Neuron (in vitro differentiated cells): ENCODE data around the gene TREX2.

ENCODE experiments used
- H2AFZ ChIP-seq: one replicate; pipeline ENCODE4 v1.6.1; 2013; ENCODE audit warnings: low read depth, mild to moderate bottlenecking, inconsistent platforms, low read length, moderate library complexity
- H3K27me3 ChIP-seq: one replicate; pipeline ENCODE4 v1.6.1; 2013; ENCODE audit warnings: low read length; ENCODE audit not compliant: insufficient read depth
- H3K36me3 ChIP-seq: one replicate; pipeline ENCODE4 v1.6.1; 2013; ENCODE audit warnings: low read length; ENCODE audit not compliant: insufficient read depth
- H3K4me1 ChIP-seq: one replicate; pipeline ENCODE4 v1.6.1; 2013; ENCODE audit warnings: low read length; ENCODE audit not compliant: insufficient read depth
- H3K4me3 ChIP-seq: 2 replicates; pipeline ENCODE4 v1.5.1; 2013; ENCODE audit warnings: mild to moderate bottlenecking, low read length, moderate library complexity
- H3K9me3 ChIP-seq: one replicate; pipeline ENCODE4 v1.6.1; 2013; ENCODE audit warnings: low read length

TREX2 gene

DNA sequence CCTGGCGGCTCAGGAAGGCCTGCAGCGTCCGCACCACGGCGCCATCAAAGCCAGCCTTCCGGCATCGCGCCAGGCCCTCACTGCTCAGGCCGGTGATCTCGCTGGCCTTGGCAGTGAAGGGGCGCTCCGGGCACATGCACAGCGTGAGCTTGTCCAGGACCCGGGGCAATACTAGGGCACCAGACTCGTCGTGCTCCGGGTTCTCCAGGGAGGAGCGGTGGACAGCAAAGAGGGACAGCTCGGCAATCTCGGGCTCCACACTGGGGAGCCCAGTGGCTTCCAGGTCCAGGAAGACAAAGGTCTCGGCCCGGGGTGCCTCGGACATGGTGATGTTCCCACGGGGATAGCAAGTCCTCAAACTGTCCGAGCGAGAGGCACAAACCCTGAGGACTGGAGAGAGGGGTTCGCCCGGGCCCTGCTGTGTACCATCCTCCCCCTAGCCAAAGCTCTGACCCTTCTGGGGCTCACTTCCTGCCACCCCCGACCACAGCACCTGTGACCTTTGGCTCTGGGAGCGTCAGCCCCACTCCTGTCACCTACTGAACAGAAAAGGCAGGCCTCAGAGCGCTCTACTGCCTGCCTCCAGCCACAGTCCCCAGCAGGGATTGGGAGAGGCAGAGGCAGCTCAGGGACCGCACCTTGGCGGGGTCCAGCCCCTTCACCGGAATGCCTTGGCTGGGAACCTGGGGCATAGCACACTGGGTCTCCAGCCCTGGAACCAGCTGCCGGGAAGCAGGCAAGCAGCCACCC, 575 bp downstream of the TREX2 start:
- Histone ChIP-seq H3K9me3 (no peaks in the 10 kb centered on the region), H2AFZ (no peak overlapping the region), H3K27me3 (peaks cover 4% of the 10 kb centered on the region), H3K4me3 (no peak overlapping the region), H3K36me3 (no peaks in the 10 kb centered on the region), H3K4me1 (no peaks in the 10 kb centered on the region)

DNA sequence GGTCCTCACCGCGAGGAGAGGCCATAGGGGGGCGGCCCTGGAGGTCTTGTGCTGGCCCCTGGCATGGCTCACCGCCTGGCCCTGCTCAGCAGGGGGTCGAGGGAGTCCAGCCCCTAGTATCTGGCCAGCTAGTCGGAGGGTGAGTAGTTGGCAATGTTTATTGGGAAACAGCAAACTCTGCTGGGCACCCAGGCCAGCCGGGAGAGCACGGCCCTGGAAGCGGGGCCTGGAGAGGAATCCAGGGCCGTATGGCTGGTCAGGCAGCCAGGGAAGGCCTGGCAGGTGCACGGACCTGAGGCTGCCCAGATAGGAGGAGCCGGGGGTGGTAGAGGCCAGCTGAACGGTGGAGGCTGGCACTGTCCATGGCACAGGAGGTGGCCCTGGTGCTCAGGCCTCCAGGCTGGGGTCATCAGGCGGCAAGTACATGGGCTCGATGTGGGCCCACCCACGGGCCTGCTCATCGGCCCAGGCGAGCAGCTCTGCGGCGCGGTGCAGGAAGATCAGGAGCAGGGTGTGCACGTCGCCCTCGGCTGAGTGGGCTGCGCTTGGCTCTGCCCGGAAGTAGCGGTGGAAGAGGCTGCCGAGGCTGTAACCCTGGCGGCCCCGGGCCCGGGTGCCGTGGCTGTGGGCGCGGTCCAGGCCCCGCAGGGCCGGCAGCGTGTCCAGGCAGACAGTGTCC, 1.4 kb downstream of the TREX2 start:
- Histone ChIP-seq H3K36me3 (no peaks in the 10 kb centered on the region), H3K27me3 (peaks cover 4% of the 10 kb centered on the region)

DNA sequence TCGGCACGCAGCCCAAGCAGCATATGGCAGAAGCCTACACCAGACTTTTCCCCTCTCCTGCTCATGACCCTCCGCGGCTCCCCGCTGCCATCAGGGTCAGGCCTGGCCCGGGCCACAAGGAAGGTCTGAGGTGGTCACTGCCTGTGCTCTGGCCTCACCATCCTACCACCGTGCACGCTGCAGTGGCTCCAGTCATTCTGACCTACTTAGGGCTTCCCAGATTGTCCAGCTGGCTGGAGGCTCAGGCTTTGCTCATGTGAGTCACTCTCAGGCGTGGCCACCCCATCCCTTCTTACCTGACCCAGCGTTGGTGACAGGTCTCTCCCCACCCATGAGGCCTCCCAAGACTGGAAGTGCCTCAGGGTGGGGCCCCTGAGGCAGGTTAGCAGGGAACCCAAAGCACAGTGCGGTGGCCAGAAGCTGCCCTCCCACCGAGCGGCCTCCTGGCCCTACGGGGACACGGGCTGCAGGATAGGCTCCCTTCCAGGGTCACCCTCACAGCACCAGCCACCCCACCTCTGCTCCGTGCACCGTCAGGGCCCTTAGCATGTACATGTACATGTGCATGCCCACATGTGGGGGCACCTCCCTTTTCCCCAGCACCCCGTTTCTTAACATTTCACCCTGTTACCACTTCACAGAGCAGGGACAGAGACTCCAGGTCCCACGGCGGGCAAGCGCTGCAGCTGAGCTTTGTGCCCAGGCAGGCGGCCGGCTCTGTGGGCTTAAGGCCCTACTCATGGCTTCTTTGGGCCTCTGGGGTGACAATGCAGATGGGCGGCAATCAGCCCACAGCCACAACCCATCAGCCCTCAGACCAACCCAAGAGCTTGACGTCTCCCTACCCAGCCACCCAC, 2.2 kb downstream of the TREX2 start:
- peaks cover 4% of the 10 kb centered on the region for H3K27me3 ChIP-seq
- no peak overlapping the region for H3K4me3 ChIP-seq
- H3K36me3 ChIP-seq, result no peaks in the 10 kb centered on the region

More for the DNA sequence above, 1.4 kb downstream of the TREX2 start:
- Histone ChIP-seq H3K4me1 (no peaks in the 10 kb centered on the region), H3K4me3 (no peak overlapping the region), H3K9me3 (no peaks in the 10 kb centered on the region), H2AFZ (no peak overlapping the region)

GRCh38 chrX:153442463-153442862, 3.4 kb downstream of the TREX2 start:
- H3K36me3 ChIP-seq, result no peaks in the 10 kb centered on the region
- no peaks in the 10 kb centered on the region for H3K9me3 ChIP-seq
- H3K27me3 ChIP-seq, result peaks cover 4% of the 10 kb centered on the region
- H3K4me3 ChIP-seq, result no peak overlapping the region
- H2AFZ ChIP-seq, result no peak overlapping the region
- no peaks in the 10 kb centered on the region for H3K4me1 ChIP-seq

More for the DNA sequence above, 2.2 kb downstream of the TREX2 start:
- Histone ChIP-seq H3K4me1 (no peaks in the 10 kb centered on the region), H3K9me3 (no peaks in the 10 kb centered on the region), H2AFZ (no peak overlapping the region)

GRCh38 chrX:153441981-153442380, 3.9 kb downstream of the TREX2 start:
- Histone ChIP-seq H3K9me3 (no peaks in the 10 kb centered on the region), H3K4me1 (no peaks in the 10 kb centered on the region), H3K27me3 (peaks cover 4% of the 10 kb centered on the region), H3K4me3 (no peak overlapping the region), H2AFZ (no peak overlapping the region), H3K36me3 (no peaks in the 10 kb centered on the region)

- no peaks in the 10 kb centered on the region for H3K4me1 ChIP-seq
- H3K27me3 ChIP-seq, result peaks cover 4% of the 10 kb centered on the region
- H2AFZ ChIP-seq, result no peak overlapping the region
- H3K36me3 ChIP-seq, result no peaks in the 10 kb centered on the region
- no peaks in the 10 kb centered on the region for H3K9me3 ChIP-seq
- no peak overlapping the region for H3K4me3 ChIP-seq
Measured at GRCh38 chrX:153441296-153441695, 4.6 kb downstream of the TREX2 start.

- Histone ChIP-seq H3K4me3 (no peak overlapping the region), H2AFZ (no peak overlapping the region), H3K36me3 (no peaks in the 10 kb centered on the region), H3K4me1 (no peaks in the 10 kb centered on the region), H3K9me3 (no peaks in the 10 kb centered on the region), H3K27me3 (peaks cover 4% of the 10 kb centered on the region)
Measured at GRCh38 chrX:153440556-153441135, 5.2 kb downstream of the TREX2 start.

DNA sequence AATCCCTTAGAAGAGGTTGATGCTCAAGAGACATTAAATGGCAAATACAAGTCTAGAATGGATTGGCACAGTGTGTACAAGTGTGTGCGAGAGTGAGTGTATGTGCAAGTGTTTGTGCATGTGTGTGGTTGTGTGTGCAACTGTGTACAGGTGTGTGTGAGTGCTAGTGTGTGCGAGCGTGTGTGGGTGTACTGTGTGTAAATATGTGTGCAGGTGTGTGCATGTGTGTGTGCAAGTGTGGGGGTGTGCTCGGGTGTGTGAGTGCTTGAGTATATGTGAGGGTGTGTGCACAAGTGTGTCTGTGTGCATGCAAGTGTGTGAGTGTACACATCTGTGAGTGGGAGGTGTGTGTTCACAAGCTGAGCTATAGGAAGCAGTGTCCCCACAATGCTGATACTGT, 5.9 kb downstream of the TREX2 start:
- no peak overlapping the region for H2AFZ ChIP-seq
- no peaks in the 10 kb centered on the region for H3K4me1 ChIP-seq
- no peaks in the 10 kb centered on the region for H3K36me3 ChIP-seq
- peaks cover 5% of the 10 kb centered on the region for H3K27me3 ChIP-seq
- no peak overlapping the region for H3K4me3 ChIP-seq
- H3K9me3 ChIP-seq, result no peaks in the 10 kb centered on the region

GRCh38 chrX:153438532-153438931, 7.3 kb downstream of the TREX2 start:
- Histone ChIP-seq H3K4me1 (no peaks in the 10 kb centered on the region), H3K4me3 (no peak overlapping the region), H3K36me3 (no peaks in the 10 kb centered on the region), H3K9me3 (no peaks in the 10 kb centered on the region), H2AFZ (no peak overlapping the region), H3K27me3 (peaks cover 10% of the 10 kb centered on the region)

DNA sequence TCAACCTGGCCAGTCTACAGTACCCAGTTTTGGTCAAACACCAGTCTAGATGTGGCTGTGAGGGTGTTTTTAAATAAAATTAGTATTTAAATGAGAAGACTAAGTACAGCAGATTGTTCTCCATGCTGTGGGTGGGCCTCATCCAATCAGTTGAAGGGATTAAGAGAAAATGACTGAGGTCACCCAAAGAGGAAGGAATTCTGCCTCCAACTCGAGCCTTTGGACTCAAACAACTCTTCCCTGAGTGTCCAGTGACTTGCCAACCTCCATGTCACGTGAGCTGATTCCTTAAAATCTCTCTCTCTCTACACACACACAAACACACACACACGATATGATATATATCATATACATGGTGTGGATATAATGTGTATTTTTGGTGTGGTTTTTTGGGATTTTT, 10.0 kb downstream of the TREX2 start:
- no peak overlapping the region for H2AFZ ChIP-seq
- no peak overlapping the region for H3K4me3 ChIP-seq
- H3K27me3 ChIP-seq, result peaks cover 13% of the 10 kb centered on the region
- no peaks in the 10 kb centered on the region for H3K36me3 ChIP-seq
- no peaks in the 10 kb centered on the region for H3K9me3 ChIP-seq
- no peaks in the 10 kb centered on the region for H3K4me1 ChIP-seq

DNA sequence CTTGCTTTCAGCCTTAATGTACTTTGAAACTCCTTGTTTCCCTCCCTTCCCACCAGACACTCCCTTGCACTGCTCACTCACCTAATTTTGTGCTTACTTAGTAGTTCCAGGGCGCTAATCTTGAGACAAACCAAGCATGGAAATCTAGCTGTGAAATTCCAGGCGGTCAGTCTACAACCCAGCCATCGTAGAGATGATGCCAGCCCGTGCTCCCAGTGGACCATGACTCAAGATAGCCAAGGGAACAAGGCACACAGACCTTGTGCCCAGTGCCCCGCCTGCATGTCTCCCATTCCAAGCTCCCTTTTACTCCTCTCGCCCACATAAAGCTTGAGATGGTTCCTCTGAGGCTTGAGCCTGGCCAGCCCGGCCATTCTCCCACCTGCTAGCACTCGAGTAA, 11.1 kb downstream of the TREX2 start:
- Histone ChIP-seq H3K27me3 (peaks cover 10% of the 10 kb centered on the region), H3K9me3 (no peaks in the 10 kb centered on the region), H2AFZ (no peak overlapping the region), H3K36me3 (no peaks in the 10 kb centered on the region), H3K4me3 (no peak overlapping the region), H3K4me1 (no peaks in the 10 kb centered on the region)

DNA sequence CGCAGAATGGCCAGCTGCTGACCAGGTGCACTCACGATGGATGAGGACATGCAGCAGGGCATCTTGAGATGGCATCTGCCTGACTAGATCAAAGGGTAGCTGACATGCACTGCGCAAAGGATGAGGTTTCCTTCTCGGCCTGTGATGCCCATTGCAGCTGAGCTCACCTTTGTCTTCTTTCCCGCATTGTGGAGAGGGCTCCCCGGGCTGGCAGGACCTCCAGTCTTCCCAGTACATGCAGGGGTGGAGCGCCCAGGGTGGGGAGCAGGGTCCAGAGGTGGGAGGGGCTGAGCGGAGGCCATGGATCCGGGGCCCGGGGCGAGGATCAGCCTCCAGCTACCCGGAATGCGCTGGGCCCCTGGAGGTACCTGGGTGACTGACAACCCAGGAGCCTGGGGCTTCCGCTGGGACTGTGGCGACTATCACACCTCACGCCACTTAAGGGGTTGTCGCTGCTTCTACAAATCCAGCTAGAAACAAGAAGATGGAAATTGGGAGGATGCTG, 12.0 kb downstream of the TREX2 start:
- no peaks in the 10 kb centered on the region for H3K36me3 ChIP-seq
- H2AFZ ChIP-seq, result no peak overlapping the region
- no peak overlapping the region for H3K4me3 ChIP-seq
- H3K4me1 ChIP-seq, result no peaks in the 10 kb centered on the region
- H3K9me3 ChIP-seq, result no peaks in the 10 kb centered on the region
- peaks cover 11% of the 10 kb centered on the region for H3K27me3 ChIP-seq
